HG03575 (cell line): ENCODE results near the gene FREM2.

Experiments used
- ATAC-seq: cut with Tn5 transposase; IDR thresholded peaks from one replicate; pipeline ENCODE4 v1.9.1; 2021; ENCODE audit not compliant: unreplicated experiment, insufficient number of reproducible peaks, low FRiP score; ENCODE audit errors: extremely low read depth

Gene FREM2, protein sequence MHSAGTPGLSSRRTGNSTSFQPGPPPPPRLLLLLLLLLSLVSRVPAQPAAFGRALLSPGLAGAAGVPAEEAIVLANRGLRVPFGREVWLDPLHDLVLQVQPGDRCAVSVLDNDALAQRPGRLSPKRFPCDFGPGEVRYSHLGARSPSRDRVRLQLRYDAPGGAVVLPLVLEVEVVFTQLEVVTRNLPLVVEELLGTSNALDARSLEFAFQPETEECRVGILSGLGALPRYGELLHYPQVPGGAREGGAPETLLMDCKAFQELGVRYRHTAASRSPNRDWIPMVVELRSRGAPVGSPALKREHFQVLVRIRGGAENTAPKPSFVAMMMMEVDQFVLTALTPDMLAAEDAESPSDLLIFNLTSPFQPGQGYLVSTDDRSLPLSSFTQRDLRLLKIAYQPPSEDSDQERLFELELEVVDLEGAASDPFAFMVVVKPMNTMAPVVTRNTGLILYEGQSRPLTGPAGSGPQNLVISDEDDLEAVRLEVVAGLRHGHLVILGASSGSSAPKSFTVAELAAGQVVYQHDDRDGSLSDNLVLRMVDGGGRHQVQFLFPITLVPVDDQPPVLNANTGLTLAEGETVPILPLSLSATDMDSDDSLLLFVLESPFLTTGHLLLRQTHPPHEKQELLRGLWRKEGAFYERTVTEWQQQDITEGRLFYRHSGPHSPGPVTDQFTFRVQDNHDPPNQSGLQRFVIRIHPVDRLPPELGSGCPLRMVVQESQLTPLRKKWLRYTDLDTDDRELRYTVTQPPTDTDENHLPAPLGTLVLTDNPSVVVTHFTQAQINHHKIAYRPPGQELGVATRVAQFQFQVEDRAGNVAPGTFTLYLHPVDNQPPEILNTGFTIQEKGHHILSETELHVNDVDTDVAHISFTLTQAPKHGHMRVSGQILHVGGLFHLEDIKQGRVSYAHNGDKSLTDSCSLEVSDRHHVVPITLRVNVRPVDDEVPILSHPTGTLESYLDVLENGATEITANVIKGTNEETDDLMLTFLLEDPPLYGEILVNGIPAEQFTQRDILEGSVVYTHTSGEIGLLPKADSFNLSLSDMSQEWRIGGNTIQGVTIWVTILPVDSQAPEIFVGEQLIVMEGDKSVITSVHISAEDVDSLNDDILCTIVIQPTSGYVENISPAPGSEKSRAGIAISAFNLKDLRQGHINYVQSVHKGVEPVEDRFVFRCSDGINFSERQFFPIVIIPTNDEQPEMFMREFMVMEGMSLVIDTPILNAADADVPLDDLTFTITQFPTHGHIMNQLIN (N-terminal part only)

DNA sequence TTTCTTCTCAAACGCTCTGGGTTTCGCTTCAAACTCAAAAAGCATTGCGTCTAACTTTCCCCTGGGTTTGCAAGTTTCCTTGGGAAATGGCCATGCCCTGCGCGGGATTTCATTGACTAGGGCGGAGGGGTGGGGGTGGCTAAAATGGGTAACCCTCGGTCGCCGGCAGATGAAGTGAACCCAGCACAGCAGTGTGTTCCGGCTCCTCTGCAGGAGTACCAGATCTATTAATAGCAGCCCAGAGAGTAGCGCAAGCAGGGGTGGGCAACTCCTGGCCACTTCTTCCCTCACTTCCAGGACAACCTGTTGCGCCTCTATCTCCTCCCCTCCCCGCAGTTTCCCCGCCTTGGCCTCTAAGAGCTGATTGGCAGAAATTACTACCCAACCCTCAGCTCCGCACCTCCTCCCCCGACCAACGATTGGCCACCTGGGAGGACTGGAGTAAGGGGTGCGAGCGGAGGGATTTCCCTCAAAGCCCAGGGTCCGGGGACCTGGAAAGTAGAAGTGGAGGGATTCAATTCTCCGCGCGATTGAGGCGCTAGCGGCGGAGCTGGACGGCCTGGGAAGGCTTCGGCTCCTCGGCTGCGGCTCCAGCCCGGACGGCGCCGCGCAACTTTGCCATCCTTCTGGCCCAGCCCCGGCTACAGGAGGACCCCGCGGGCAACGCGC lies at the start of gene FREM2:
TSS of gene FREM2 (plus strand) at position 501 of the 669 bp plus-strand sequence. CDS start 268 bp downstream, outside the sequence.
- no peak for ATAC-seq

DNA sequence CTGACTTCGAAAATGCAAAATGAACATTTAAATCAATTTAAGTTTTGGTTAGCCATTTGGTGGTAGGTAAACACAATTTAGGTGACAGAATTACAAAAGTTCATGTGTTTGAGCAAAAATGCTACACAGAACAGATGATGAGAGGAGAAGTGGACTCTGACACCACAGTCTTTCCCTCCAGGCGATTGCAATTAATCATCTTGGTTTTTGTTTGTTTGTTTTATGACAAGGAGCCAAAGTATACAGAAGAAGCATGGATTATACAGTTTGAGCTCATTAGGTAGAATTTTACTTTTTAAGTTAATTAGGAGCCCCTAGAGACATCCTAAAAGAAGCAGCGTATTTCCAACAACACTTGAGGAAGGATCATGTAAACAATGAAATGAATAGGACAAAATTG lies 49.3 kb upstream of the FREM2 start:
- no peak for ATAC-seq

DNA sequence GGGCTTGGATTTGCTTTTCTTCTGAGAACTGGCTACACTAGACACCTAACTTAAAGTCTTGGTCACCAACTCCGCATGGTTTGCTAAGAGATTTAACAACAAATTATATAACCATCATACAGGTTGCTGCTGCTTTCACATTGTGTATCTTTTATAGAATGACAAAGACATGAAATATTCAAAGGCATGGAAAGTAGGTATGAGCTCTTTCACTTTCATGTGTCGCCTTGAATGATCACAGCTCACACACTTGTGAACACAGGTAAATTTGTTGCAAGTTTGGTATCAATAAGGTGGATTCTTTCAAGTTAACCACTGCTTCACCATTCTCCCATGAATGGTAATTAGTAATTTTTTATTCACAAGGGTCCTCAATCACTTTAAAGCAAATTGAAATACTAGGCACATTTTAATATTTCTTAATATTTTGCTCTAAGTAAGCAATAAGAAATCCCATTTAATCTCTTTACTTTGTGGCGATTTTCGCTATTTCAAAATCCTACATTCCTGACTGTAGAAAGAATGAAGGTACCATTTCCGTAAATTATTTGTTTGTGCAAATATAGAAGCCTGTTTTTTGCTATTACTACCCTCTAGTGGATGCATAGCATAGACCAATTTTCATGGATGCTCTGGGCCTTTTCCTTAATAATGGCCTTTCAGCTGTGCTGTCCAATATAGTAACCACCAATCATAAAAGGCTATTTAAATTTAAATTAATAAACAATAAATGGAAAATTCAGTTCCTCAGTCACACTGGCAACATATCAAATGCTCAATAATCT lies 45.5 kb upstream of the FREM2 start:
- ATAC-seq: no peak

DNA sequence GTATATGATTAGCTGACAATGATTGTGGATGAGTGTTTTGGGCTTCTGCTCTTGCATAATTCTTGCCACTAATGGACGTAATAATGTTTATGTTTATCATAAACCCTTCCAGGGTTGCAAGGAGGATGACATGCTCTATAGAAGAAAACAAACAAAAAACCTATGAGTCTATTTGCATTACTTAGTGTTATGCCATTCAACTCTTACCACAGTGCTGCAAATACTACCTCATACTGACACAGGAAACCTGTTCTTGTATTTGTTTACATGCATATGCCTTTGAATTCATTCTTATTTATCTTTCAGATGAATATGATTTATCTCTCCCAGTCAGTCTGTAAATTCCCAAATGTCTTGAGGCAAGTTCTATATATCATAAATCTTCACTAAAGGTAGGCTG lies 39.6 kb upstream of the FREM2 start:
- no peak for ATAC-seq

DNA sequence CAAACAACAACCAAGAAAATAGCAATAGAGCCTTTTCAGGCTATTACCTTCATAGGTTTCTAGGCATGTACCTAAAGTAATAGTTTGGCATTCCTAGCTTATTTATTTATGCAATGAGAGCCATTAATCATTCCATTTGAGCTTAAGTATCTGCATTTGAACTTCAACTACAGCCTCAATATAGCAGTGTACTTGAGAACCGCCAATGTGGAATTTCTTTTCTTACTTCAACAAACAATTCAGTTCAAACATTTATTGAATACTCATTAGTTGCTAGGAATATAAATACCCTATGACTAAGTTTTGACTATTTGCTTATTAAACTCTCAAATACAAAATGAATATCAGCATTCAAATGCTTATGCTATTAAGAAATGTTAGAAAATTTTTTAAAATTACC lies 38.0 kb upstream of the FREM2 start:
- no peak for ATAC-seq

DNA sequence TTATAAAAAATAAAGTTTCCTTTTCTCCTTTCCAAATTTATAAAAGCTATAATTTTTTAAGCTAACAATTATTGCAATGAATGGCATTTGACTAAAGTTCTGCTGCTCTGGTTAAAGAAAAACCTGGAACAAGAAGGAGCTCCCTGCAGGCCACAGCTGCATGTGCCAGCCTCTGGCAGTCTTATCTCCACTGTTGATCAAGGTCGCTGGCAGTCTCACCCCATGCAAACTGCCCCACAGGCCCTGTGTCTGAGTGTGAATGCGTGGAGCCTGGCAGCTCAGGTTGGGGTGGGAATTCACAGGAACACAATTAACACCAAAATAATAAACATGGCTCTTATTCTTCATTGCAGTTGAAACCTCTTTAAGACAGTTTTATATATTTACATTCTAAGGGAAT lies 30.2 kb upstream of the FREM2 start:
- ATAC-seq: no peak

DNA sequence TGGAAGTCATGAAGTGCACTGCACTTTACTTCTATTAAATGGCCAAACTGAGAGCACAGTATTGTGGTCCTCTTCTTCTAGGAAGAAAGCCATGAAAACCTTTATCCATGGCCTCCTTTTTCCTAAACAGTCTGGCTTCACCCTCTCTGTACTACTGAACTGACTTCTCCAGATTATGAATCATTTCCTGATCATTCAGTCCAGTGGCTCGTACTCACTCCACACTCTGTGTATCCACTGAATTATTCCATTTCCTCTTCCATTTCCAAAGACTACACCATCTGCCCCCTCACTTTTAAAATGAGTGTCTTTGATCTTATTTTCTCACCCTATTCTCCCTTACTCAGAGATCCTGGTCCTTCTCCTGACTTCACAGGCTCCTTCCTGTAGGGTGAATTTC lies 29.7 kb upstream of the FREM2 start:
- no peak for ATAC-seq

DNA sequence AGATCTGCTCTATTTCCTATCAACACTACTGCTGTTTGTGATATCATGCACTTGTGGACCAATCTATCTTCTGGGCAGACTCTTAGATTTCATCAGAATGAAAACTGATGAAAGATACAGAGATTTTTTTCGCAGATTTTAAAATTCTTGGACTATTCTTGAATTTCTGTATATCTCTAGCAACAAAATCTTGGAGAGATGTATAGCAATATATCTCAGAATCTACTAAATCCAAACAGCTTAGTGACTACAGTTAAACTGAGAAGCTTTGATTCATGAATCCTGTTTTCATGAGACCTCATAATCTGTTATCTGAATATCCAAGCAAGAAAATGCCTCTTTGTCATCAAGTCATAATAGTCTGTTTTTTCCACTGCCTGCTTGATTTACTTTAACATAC lies 28.0 kb upstream of the FREM2 start:
- ATAC-seq: no peak

DNA sequence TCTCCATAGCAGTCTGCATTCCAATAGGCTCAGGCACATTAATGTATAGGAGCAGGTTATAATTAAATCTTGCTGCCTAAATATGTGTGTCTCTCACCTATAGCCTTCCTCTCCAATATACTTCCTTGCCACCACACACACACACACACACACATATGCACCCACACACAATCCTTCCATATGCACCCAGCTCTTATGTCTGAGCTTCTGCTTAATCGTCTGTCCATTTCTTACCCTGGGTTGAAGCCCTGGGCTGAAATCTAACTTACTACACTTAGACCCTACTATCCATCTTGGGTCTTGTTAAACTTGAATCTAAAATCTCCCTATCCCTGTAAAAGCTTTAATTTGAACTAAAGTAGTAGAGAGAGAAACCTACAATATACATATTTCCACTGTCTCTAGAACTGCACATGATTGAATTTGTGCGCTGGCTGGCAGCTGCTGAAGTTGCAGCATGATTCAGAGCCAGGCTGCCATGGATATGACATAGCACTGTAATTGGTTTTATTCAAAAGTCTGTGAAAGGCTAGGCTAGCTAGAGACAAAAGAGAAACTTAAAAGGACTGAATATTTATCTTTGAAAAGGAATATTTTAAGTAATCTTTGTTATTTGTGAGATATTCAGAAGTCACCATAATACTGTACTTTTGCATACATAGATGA lies 25.7 kb upstream of the FREM2 start:
- ATAC-seq: no peak

DNA sequence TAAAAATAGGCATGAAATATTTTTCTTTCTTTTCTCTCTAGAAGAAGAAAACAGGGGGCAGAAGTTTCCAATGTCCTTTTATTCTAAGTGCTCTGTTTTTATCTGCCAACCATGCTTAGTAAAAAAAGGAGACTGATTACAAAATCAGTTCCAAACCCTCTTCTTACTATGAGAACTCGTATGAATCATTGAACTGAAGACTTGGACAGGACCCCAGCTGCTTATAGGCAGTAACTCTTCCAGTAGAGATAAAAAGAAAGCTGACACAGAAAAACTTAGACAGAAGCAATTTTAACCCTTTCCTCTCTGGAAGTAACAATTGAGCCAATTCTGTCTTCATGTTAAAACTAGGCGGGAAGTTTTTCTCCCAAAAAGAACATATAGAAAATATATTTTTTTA lies 24.5 kb upstream of the FREM2 start:
- ATAC-seq: no peak

DNA sequence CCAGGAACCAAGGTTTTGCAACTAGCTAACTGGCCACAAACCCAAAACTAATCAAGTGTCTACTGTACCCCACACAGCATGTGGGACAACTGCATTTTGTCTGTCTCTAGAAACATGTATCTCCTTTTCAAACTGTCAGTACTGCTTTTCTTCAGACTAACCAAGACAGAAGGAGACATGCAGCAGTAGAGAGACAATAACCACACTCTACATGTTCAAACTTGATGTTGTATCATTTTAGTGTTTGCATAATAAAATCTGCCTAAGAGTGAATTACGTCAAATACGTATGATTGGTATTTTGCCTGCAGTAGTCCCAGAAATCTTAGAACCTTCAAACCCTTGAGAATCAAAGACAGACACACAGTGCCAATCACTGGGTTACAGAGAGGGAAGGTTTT lies 22.0 kb upstream of the FREM2 start:
- no peak for ATAC-seq

DNA sequence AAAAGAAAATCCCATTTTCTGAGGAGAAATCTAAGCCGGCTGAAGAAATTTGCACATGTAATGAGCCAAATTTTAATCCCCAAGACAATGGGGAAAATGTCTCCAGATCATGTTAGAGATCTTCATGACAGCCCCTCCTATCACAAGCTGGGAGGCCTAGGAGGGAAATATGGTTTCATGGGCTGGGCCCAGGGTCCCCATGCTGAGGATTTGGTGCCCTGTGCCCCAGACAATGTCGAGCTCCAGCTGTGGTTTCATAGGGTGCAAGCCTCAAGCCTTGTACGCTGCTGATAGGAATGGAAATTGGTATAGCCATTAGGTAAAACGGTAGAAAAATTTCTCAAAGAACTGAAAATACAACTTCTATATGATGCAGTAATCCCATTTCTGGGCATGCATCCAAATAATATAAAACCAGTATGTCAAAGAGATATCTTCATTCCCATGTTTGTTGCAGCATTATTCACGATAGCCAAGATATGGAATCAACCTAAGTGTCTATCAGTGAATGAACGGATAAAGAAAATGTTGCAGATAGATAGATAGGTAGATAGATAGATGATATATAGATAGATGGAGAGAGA lies 19.3 kb upstream of the FREM2 start:
- no peak for ATAC-seq

DNA sequence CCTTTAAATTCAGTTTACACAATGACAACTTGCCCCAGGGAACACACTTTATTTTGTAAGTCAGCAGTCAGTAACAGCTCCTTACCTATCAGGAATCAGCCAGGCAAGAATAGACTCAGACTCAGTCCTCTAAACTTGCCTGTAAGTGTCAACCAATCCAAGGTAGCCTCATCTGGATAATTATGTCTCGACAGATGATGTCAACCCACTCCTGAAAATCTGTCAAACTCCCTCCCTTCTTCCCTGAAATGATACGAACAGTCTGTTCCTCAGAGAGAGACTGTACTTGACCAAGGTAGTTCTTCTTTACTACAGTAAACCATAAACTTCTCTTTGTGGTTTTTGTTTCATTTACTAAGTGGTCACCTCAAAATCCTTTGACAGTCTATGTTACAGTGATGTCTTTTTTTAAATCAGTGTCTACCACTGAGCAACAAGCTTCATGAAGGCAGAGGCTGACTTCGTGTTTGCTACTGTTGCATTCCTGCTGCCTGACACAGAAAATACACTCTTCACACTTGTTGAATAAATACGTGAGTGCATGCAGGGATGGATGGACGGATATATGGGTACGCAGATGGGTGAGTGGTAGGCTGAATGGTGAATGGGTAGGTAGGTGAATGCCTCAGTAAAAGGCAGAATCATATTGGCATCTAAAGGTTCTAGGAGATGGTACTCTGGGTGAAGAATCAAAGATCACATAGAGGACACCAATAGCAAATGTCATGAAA lies 17.5 kb upstream of the FREM2 start:
- ATAC-seq: no peak

DNA sequence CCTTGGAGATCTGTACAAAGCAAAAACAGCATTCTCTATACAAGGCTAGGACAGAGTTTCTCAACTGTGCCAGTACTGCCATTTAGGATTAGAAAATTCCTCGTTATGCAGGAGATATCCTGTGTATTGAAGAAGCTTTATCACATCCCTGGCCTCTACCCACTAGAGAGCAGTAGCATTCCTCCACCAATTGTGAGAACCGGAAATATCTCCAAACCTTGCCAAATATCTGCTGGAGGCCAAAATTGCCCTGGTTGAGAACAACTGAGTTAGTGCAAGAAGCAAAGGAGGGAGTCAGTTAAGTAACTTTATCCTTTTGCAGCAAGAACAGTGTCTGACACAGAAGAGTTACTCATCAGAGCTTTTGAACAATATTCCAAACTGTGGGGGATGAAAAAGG lies 16.2 kb upstream of the FREM2 start:
- no peak for ATAC-seq

DNA sequence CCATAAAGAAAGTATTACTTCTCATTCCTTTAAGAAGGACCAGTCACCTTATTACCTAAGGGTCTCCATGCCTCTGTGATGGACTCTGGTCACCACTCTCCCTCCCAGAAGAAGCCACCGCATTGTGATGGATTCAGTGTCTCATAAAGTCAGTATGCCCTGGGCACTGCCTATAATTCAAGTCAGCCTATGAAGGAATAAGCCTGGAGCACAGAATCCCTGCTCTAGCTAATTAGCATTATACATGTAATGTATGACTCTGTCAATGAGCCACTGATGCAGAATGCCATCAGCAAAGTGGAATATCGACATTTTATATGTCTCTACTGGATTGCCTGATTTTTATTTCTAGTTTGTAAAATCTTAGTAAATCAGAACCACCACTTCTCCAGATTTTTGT lies 14.9 kb upstream of the FREM2 start:
- ATAC-seq: no peak

DNA sequence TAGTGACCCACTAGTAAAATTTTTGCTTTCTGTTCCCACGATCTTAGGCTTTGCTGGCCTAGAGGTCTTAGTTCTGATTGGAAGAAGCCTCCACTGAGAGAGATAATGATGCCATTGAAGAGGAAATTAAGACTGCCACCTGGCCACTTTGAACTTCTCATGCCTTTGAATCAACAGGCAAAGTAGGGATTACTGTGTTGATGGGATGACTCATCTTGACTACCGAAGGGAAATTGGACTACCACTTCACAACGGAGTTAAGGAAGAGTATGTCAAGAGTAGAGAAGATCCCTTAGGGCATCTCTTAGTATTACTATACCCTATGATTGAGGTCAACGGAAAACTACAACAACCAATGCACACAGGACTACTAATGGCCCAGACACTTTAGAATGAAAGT lies 12.7 kb upstream of the FREM2 start:
- ATAC-seq: no peak

DNA sequence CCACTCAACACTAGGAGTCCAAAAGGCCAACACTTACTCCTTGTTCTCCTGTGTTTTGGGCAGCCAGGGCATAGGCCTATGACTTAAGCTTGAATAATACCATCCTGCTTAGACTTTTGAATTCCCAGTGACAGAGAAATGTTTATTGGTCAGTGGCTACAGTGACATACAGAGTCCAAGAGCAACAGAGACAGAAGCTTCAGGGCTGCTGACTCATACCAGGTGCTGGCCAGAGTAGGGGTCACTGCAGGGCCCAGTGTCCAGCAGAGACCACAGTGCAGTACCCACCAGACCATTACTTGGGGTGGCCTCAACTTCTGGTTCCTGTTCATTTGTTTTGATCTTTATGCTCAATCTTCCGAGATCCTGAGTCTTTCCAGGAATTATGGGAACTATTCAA lies 6.0 kb upstream of the FREM2 start:
- no peak for ATAC-seq
